Esophagus squamous epithelium (tissue), 5 donors: Measurements from ENCODE around the gene CAPN5. TPM values are rescaled to one million over a fixed set of nuclear protein-coding genes. Genes with fewer than 3 reads are reported as not detected.

ENCODE experiments used
- DNase-seq: peaks from one replicate; lab custom pipeline; 2025; lab: John Stamatoyannopoulos, UW
- H3K27ac ChIP-seq, 4 donors: fragments of 200-600 bp; sonication (generic); one replicate each; pipeline ENCODE4 v1.5.1; 2016 to 2019; ENCODE audit warnings: mild to moderate bottlenecking in 1 of 4
- H3K27me3 ChIP-seq, 4 donors: fragments of 200-600 bp; sonication (generic); 1 replicate in 3 of 4; 2 replicates in 1 of 4; pipeline versions ENCODE4 v1.5.1 to v1.6.0; 2017 to 2021; ENCODE audit warnings: antibody characterized with exemption in 1 of 4
- H3K36me3 ChIP-seq, 3 donors: fragments of 200-600 bp; sonication (generic); one replicate each; pipeline ENCODE4 v1.5.1; 2016 to 2019
- H3K4me1 ChIP-seq, 3 donors: fragments of 200-600 bp; sonication (generic); one replicate each; pipeline ENCODE4 v1.5.1; 2017 to 2019
- H3K4me3 ChIP-seq, 4 donors: fragments of 200-600 bp; sonication (generic); 1 replicate in 3 of 4; 2 replicates in 1 of 4; pipeline ENCODE4 v1.5.1; 2016 to 2019; ENCODE audit warnings: mild to moderate bottlenecking in 2 of 4, moderate library complexity in 1 of 4
- H3K9me3 ChIP-seq, 3 donors: fragments of 200-600 bp; sonication (generic); one replicate each; pipeline ENCODE4 v1.5.1; 2016 to 2019
- POLR2A ChIP-seq, 4 donors: fragments of 450-650 bp; IDR thresholded peaks; one replicate each; pipeline ENCODE4 v1.6.1; 2017; ENCODE audit warnings: antibody characterized with exemption in 4 of 4, mild to moderate bottlenecking in 4 of 4, moderate library complexity in 3 of 4
- WGBS, 2 donors: methylation state at CpG; one replicate each; pipeline ENCODE4 v1.1.5; 2018; 5-methylcytosine and 5-hydroxymethylcytosine counted together
- intact Hi-C: fragments of 100-400 bp; cut with DNase I; formaldehyde crosslinking; loops from one replicate; pipeline ENCODE4 v1.15.0; 2022
- total RNA-seq, 4 donors: library from RNA; depleted of rRNA; stranded (reverse); fragments of >200 nt; gene quantifications; one replicate each; pipeline ENCODE4 v1.1.0, GENCODE V29; 2016
- TF ChIP-seq, protein P1 (sequence below), 6 experiments: fragments of 450-650 bp in 4 of 6; fragments of 200-600 bp in 2 of 6; sonication (generic) in 2 of 6; IDR thresholded peaks; one replicate each; pipeline ENCODE4 v1.5.1; 2016 to 2019; ENCODE audit warnings: antibody characterized with exemption in 6 of 6, mild to moderate bottlenecking in 4 of 6, moderate library complexity in 4 of 6
- donor health status: DM: yes; HTN: yes; CAD: no.

The CAPN5 gene
- total RNA-seq, 4 donors from 2014 or later, result 9.3 to 63.2 (median 13.5) TPM

DNA sequence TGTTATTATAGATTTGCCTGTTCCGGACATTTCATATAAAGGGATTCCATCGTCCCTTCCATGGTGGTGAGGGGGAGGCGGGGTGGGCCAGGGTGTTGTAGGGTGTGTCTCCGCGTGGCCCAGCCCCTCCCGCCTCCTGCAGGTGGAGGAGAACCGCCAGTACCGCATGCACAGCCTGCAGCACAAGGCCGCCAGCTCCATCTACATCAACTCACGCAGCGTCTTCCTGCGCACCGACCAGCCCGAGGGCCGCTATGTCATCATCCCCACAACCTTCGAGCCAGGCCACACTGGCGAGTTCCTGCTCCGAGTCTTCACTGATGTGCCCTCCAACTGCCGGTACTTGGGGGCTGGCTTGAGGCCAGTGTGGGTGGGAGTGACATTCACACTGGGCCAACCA lies 53.8 kb downstream of the CAPN5 start:
- H3K36me3 ChIP-seq, result peaks cover 0 to 81% (median 0%) of the 10 kb centered on the region in 3 donors
- no peak overlapping the region for H3K27ac ChIP-seq
- no peaks in the 10 kb centered on the region for H3K9me3 ChIP-seq
- H3K4me1 ChIP-seq, result no peaks in the 10 kb centered on the region
- TF ChIP-seq POLR2A (IDR thresholded peaks at IDR 0.05), result no peak
- TF ChIP-seq, protein P1, sequence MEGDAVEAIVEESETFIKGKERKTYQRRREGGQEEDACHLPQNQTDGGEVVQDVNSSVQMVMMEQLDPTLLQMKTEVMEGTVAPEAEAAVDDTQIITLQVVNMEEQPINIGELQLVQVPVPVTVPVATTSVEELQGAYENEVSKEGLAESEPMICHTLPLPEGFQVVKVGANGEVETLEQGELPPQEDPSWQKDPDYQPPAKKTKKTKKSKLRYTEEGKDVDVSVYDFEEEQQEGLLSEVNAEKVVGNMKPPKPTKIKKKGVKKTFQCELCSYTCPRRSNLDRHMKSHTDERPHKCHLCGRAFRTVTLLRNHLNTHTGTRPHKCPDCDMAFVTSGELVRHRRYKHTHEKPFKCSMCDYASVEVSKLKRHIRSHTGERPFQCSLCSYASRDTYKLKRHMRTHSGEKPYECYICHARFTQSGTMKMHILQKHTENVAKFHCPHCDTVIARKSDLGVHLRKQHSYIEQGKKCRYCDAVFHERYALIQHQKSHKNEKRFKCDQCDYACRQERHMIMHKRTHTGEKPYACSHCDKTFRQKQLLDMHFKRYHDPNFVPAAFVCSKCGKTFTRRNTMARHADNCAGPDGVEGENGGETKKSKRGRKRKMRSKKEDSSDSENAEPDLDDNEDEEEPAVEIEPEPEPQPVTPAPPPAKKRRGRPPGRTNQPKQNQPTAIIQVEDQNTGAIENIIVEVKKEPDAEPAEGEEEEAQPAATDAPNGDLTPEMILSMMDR (IDR thresholded peaks at IDR 0.05), result no peak
- intact Hi-C loops, result no loop called here
- 84 to 94% methylated on average over 12 to 19 of the region's 19 CpGs for WGBS, 2 donors
- no peaks in the 10 kb centered on the region for H3K27me3 ChIP-seq
- no peak for DNase-seq
- H3K4me3 ChIP-seq, result no peak overlapping the region

DNA sequence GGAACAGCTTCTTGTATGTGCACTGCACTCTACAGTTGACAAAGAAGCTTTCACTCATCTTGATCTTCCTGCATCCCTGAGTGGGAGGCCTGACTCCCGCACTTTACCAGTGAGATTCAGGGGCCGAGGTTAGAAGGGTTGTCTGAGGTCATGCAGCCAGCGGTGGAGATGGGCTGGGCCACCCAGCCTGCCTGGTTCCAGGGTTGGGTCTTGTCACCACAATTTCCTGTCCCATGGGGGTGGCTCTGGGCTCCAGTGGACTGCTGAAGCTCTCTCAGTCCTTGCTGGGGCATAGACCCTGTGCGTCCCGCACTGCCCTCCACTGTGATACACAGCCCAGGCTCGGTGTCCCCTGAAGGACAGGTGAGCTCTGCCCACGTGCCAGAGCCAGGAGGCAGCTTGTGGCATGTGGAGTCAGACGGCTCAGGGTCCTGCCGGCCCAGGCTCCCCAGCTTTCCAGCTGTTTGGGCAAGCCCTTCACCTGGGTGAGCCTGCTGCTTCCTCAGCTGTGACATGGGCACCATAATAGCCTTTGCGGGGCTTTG lies 54.4 kb downstream of the CAPN5 start:
- H3K4me3 ChIP-seq, result no peak overlapping the region
- no peak overlapping the region for H3K27ac ChIP-seq
- WGBS, 2 donors, result 70% methylated on average over 3 of the region's 10 CpGs; no CpG with 5 or more reads in 1 of the 2 donors
- no peak for TF ChIP-seq POLR2A (IDR thresholded peaks at IDR 0.05)
- TF ChIP-seq, protein P1 (IDR thresholded peaks at IDR 0.05), result no peak
- DNase-seq, result no peak
- no peaks in the 10 kb centered on the region for H3K9me3 ChIP-seq
- H3K4me1 ChIP-seq, result no peaks in the 10 kb centered on the region
- peaks cover 0 to 75% (median 0%) of the 10 kb centered on the region in 3 donors for H3K36me3 ChIP-seq
- intact Hi-C loops, result no loop called here
- H3K27me3 ChIP-seq, result no peaks in the 10 kb centered on the region

DNA sequence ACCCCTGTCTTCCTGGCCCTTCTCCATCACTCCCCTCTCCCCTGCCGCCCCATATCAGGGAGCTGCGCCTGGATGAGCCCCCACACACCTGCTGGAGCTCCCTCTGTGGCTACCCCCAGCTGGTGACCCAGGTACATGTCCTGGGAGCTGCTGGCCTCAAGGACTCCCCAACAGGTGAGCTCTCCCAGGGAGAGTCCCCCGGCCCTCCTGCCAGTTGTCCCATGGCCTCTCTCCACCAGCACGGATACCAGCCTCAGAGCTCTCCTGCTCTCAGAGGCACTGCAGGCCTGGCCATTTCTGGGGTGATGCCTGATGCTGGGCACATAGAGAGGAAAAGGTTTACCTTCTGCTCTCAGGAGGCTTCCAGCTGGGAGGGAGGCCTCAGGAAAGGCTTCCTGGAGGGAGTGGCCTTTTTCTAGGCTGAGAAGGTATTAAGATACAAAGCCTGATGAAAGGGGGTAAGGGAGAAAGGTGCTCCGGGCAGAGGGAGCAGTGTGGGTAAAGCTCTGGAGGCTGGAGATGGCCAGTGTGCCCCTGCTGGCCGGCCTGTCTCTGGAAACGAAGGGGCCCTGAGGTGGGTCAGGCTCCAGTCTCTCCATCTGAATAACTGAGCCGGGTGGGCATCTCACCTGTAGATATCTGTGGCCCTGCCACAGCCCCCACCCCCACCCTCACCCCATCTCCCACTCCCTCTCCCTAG lies 55.3 kb downstream of the CAPN5 start:
- intact Hi-C loops, result no loop called here
- H3K36me3 ChIP-seq, result peaks cover 0 to 72% (median 0%) of the 10 kb centered on the region in 3 donors
- TF ChIP-seq, protein P1 (IDR thresholded peaks at IDR 0.05), result no peak
- no peak for TF ChIP-seq POLR2A (IDR thresholded peaks at IDR 0.05)

DNA sequence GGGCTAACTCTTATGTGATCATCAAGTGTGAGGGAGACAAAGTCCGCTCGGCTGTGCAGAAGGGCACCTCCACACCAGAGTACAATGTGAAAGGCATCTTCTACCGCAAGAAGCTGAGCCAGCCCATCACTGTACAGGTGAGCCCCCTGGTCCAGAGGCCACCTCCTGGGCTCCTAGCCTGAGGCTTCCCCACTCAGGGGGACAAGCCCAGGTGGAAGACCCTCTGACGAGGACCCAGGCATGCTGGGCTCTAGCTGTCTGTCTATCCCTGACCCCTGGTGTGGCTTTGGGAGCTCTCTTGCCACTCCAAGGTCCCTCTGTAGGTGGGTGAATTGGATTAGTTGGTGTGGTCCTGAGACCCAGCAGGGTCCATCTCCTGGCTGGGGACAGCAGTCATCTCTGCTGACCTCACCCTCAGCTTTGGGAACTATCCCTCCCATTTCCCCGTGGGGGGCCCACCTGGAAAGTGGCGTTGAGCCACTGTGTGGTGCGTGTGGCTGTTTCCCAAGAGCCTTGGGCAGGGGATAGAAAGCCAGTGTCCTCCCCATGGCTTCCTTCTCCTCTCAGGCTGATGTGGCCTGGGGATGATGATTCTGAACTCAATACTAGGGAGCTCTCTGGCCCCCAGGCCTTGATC lies 55.9 kb downstream of the CAPN5 start:
- Histone ChIP-seq H3K4me1 (peaks cover 9 to 14% (median 13%) of the 10 kb centered on the region in 3 donors), H3K9me3 (no peaks in the 10 kb centered on the region), H3K36me3 (peaks cover 0 to 71% (median 0%) of the 10 kb centered on the region in 3 donors), H3K27ac (no peak overlapping the region), H3K27me3 (peaks cover 0 to 6% (median 0%) of the 10 kb centered on the region in 4 donors), H3K4me3 (no peak overlapping the region)
- intact Hi-C loops, result no loop called here
- TF ChIP-seq POLR2A (IDR thresholded peaks at IDR 0.05), result no peak
- TF ChIP-seq, protein P1 (IDR thresholded peaks at IDR 0.05), result no peak
- DNase-seq, result no peak
- 84% methylated on average over 4 of the region's 7 CpGs; no CpG with 5 or more reads in 1 of the 2 donors for WGBS, 2 donors

More for the DNA sequence above, 55.3 kb downstream of the CAPN5 start:
- Histone ChIP-seq H3K4me1 (peaks cover 2 to 7% (median 6%) of the 10 kb centered on the region in 3 donors), H3K27me3 (no peaks in the 10 kb centered on the region), H3K4me3 (no peak overlapping the region), H3K27ac (no peak overlapping the region), H3K9me3 (no peaks in the 10 kb centered on the region)
- 85 to 100% methylated on average over 1 to 3 of the region's 8 CpGs for WGBS, 2 donors
- no peak for DNase-seq

DNA sequence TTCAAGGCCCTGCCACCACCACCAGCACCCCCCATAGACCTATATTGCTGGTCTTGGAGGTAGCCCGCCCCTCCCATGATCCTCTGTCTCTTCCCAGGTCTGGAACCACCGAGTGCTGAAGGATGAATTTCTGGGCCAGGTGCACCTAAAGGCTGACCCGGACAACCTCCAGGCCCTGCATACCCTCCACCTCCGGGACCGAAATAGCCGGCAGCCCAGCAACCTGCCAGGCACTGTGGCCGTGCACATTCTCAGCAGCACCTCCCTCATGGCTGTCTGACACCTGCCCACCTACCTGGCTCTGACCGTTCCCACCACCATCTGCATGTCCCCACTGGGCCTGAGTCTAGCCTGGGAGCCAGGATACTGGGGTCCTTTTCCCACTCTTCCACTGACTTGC lies 56.8 kb downstream of the CAPN5 start:
- peaks cover 13 to 22% (median 13%) of the 10 kb centered on the region in 3 donors for H3K4me1 ChIP-seq
- no peak overlapping the region for H3K27ac ChIP-seq
- no peak for DNase-seq
- intact Hi-C loops, result no loop called here
- H3K4me3 ChIP-seq, result no peak overlapping the region
- H3K27me3 ChIP-seq, result peaks cover 0 to 13% (median 0%) of the 10 kb centered on the region in 4 donors
- 86 to 100% methylated on average over 3 to 8 of the region's 8 CpGs for WGBS, 2 donors
- no peaks in the 10 kb centered on the region for H3K9me3 ChIP-seq
- no peak for TF ChIP-seq POLR2A (IDR thresholded peaks at IDR 0.05)
- TF ChIP-seq, protein P1 (IDR thresholded peaks at IDR 0.05), result no peak
- peaks cover 0 to 62% (median 0%) of the 10 kb centered on the region in 3 donors for H3K36me3 ChIP-seq
